GM19452 (cell line): ENCODE measurements around the gene SLC28A1.

Experiments
- ATAC-seq: cut with Tn5 transposase; IDR thresholded peaks from one replicate; pipeline ENCODE4 v1.9.1; 2021; ENCODE audit not compliant: unreplicated experiment

Gene SLC28A1

GRCh38 chr15:84934942-84935729 lies 50.7 kb downstream of the SLC28A1 start:
- ATAC-seq = no peak

GRCh38 chr15:84937144-84937543 lies 52.7 kb downstream of the SLC28A1 start:
- no peak for ATAC-seq

- no peak for ATAC-seq
These were observed 54.3 kb downstream of the SLC28A1 start for GRCh38 chr15:84938726-84939125.

GRCh38 chr15:84940399-84940798 lies 55.9 kb downstream of the SLC28A1 start:
- no peak for ATAC-seq

- no peak for ATAC-seq
These were observed 58.0 kb downstream of the SLC28A1 start for GRCh38 chr15:84942456-84942855.

GRCh38 chr15:84944311-84944710 lies 59.8 kb downstream of the SLC28A1 start:
- ATAC-seq = no peak

GRCh38 chr15:84944861-84945260 lies 60.4 kb downstream of the SLC28A1 start:
- ATAC-seq = no peak

- ATAC-seq = no peak
These were observed 62.5 kb downstream of the SLC28A1 start for GRCh38 chr15:84946772-84947489.

- ATAC-seq = no peak
These were observed 63.7 kb downstream of the SLC28A1 start for GRCh38 chr15:84947947-84948830.

GRCh38 chr15:84949043-84949442 lies 64.6 kb downstream of the SLC28A1 start:
- no peak for ATAC-seq

- ATAC-seq = no peak
These were observed 65.5 kb downstream of the SLC28A1 start for GRCh38 chr15:84949845-84950569.

- no peak for ATAC-seq
These were observed 66.2 kb downstream of the SLC28A1 start for GRCh38 chr15:84950570-84951111.

- ATAC-seq = no peak
These were observed 67.3 kb downstream of the SLC28A1 start for GRCh38 chr15:84951736-84952135.

GRCh38 chr15:84953136-84953535 lies 68.7 kb downstream of the SLC28A1 start:
- ATAC-seq = no peak

- no peak for ATAC-seq
These were observed 69.3 kb downstream of the SLC28A1 start for GRCh38 chr15:84953726-84954125.

- no peak for ATAC-seq
These were observed 70.8 kb downstream of the SLC28A1 start for GRCh38 chr15:84955089-84955848.

- no peak for ATAC-seq
These were observed 71.7 kb downstream of the SLC28A1 start for GRCh38 chr15:84956199-84956598.

GRCh38 chr15:84960391-84961113 lies 76.1 kb downstream of the SLC28A1 start:
- no peak for ATAC-seq

GRCh38 chr15:84961114-84961452 lies 76.6 kb downstream of the SLC28A1 start:
- ATAC-seq = no peak
